B cell (primary cell): Measurements from ENCODE around the gene ACSL1.

Experiments used
- EZH2 ChIP-seq: IDR thresholded peaks from 2 replicates; pipeline ENCODE4 v1.6.1; 2012; ENCODE audit warnings: borderline replicate concordance, low read depth, mild to moderate bottlenecking, moderate library complexity, low read length; ENCODE audit not compliant: insufficient read depth, poor library complexity, severe bottlenecking
- TF ChIP-seq, protein P1 (sequence below): fragments of 200-600 bp; IDR thresholded peaks from one replicate; pipeline ENCODE4 v1.8.0; 2022; ENCODE audit warnings: antibody characterized with exemption, mild to moderate bottlenecking

DNA sequence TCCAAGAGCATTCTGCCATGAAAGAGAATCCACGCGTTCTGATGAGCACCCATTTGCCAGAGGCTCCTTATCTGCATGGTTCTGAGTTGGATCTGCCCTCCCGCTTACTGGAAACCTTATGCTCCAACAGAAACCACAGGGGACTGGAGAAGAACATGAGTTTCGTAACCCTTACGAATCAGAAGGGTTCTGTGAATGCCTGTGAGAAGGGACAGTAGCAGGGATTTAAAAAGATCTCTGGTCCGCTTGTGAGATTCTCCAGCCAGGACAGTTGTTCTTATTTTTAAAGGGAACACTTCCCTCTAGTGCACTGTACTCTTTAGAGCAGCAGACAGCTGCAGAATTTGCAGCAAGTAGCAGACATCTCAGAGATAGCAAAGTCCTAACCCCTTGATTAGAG lies 69.4 kb downstream of the ACSL1 start:
- TF ChIP-seq, protein P1, sequence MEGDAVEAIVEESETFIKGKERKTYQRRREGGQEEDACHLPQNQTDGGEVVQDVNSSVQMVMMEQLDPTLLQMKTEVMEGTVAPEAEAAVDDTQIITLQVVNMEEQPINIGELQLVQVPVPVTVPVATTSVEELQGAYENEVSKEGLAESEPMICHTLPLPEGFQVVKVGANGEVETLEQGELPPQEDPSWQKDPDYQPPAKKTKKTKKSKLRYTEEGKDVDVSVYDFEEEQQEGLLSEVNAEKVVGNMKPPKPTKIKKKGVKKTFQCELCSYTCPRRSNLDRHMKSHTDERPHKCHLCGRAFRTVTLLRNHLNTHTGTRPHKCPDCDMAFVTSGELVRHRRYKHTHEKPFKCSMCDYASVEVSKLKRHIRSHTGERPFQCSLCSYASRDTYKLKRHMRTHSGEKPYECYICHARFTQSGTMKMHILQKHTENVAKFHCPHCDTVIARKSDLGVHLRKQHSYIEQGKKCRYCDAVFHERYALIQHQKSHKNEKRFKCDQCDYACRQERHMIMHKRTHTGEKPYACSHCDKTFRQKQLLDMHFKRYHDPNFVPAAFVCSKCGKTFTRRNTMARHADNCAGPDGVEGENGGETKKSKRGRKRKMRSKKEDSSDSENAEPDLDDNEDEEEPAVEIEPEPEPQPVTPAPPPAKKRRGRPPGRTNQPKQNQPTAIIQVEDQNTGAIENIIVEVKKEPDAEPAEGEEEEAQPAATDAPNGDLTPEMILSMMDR = no peak
- no peak for TF ChIP-seq EZH2
